ENCODE data around the gene PTH. TPM values are rescaled to one million over a fixed set of nuclear protein-coding genes. Genes with fewer than 3 reads are reported as not detected.

PTH gene
- total RNA-seq, 2 donors from 2014 or later, result not detected

DNA sequence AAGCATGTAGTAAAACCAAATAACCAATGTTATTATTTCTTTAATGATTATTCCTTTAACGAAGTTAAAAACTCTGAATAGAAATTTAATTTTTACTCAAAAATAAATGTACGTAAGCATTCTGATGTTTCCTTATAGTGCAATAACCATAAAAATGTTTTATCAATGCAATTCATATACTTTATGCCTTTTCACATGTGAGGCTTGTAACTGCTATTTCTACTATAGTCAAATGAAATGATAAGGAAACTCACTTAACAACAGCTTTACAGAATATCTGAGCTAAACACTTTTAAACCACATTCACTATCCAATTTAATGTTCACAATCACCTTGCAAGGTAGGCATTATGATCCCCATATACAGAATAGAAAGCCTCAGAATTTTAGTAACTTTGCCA is 50.2 kb downstream of the PTH start:
- peaks cover 5% of the 10 kb centered on the region for H3K4me1 Mint-ChIP-seq
- no peaks in the 10 kb centered on the region for H3K27me3 Mint-ChIP-seq (ENCODE audit: insufficient read depth)
- H3K9me3 Mint-ChIP-seq, result peaks cover 4% of the 10 kb centered on the region
- WGBS, 2 experiments (ENCODE audit: insufficient coverage in 1 of 2, insufficient read length in 1 of 2), result no CpG with 5 or more reads among the region's 2 CpGs
- H3K4me3 Mint-ChIP-seq, result no peak overlapping the region
- H3K36me3 ChIP-seq (ENCODE audit: control insufficient read depth, insufficient read depth, low read length), result peaks cover 4% of the 10 kb centered on the region
- no peak overlapping the region for H3K9ac ChIP-seq (ENCODE audit: extremely low read depth, low read length, poor library complexity, severe bottlenecking)
- peaks cover 14% of the 10 kb centered on the region for H3K9me3 ChIP-seq (ENCODE audit: control insufficient read depth, low read length)
- no peak overlapping the region for H3K27ac ChIP-seq (ENCODE audit: low read depth, low read length)
- H3K4me1 ChIP-seq (ENCODE audit: control insufficient read depth, insufficient read depth, low read length), result peaks cover 4% of the 10 kb centered on the region
- TF ChIP-seq, protein P1, sequence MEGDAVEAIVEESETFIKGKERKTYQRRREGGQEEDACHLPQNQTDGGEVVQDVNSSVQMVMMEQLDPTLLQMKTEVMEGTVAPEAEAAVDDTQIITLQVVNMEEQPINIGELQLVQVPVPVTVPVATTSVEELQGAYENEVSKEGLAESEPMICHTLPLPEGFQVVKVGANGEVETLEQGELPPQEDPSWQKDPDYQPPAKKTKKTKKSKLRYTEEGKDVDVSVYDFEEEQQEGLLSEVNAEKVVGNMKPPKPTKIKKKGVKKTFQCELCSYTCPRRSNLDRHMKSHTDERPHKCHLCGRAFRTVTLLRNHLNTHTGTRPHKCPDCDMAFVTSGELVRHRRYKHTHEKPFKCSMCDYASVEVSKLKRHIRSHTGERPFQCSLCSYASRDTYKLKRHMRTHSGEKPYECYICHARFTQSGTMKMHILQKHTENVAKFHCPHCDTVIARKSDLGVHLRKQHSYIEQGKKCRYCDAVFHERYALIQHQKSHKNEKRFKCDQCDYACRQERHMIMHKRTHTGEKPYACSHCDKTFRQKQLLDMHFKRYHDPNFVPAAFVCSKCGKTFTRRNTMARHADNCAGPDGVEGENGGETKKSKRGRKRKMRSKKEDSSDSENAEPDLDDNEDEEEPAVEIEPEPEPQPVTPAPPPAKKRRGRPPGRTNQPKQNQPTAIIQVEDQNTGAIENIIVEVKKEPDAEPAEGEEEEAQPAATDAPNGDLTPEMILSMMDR (conservative IDR thresholded peaks at IDR 0.05), result no peak
- H3K27ac Mint-ChIP-seq, result no peak overlapping the region
- DNase-seq, result no peak
- H3K36me3 Mint-ChIP-seq (ENCODE audit: low read depth), result peaks cover 2% of the 10 kb centered on the region
- H3K27me3 ChIP-seq (ENCODE audit: control insufficient read depth, insufficient read depth, low read length, poor library complexity, severe bottlenecking), result no peaks in the 10 kb centered on the region
- no peak overlapping the region for H3K4me3 ChIP-seq (ENCODE audit: low read length)

Other genes with a start within 250 kb of the PTH start
- gene BMAL1, start 218.2 kb downstream of the PTH start, total RNA-seq, result 1 to 10 TPM; 3.7 to 7.2 TPM
- 10 to 100 TPM; 30.0 to 30.8 TPM for gene BTBD10, start 32.8 kb downstream of the PTH start, total RNA-seq
- 10 to 100 TPM; 98.3 to 98.8 TPM for gene FAR1, start 172.7 kb upstream of the PTH start, total RNA-seq

Measured in endodermal cell (in vitro differentiated cells).